ENCODE data around the gene EPHA5.

EPHA5 gene

GRCh38 chr4:65635051-65635821 lies 35.1 kb downstream of the EPHA5 start:
- Histone ChIP-seq H3K27ac (ENCODE audit: insufficient read depth, low read length, poor library complexity, severe bottlenecking) (no peak overlapping the region), H3K9me3 (ENCODE audit: control insufficient read depth, low read length) (no peaks in the 10 kb centered on the region), H3K27me3 (replicated peaks; ENCODE audit: control insufficient read depth, insufficient read depth, low read length, poor library complexity, severe bottlenecking) (no peaks in the 10 kb centered on the region), H3K4me3 (ENCODE audit: insufficient read depth, low read depth, low read length, poor library complexity, severe bottlenecking) (no peak overlapping the region), H3K36me3 (ENCODE audit: control insufficient read depth, insufficient read depth, low read length) (no peaks in the 10 kb centered on the region), H3K4me1 (ENCODE audit: control insufficient read depth, insufficient read depth, low read length, poor library complexity, severe bottlenecking) (no peaks in the 10 kb centered on the region)
- DNase-seq = no peak

GRCh38 chr4:65624651-65625050 lies 45.6 kb downstream of the EPHA5 start:
- Histone ChIP-seq H3K4me3 (ENCODE audit: insufficient read depth, low read depth, low read length, poor library complexity, severe bottlenecking) (no peak overlapping the region), H3K4me1 (ENCODE audit: control insufficient read depth, insufficient read depth, low read length, poor library complexity, severe bottlenecking) (no peaks in the 10 kb centered on the region), H3K9me3 (ENCODE audit: control insufficient read depth, low read length) (no peaks in the 10 kb centered on the region), H3K27me3 (replicated peaks; ENCODE audit: control insufficient read depth, insufficient read depth, low read length, poor library complexity, severe bottlenecking) (no peaks in the 10 kb centered on the region), H3K36me3 (ENCODE audit: control insufficient read depth, insufficient read depth, low read length) (no peaks in the 10 kb centered on the region), H3K27ac (ENCODE audit: insufficient read depth, low read length, poor library complexity, severe bottlenecking) (no peak overlapping the region)
- no peak for DNase-seq

GRCh38 chr4:65623506-65623905 lies 46.8 kb downstream of the EPHA5 start:
- H3K36me3 ChIP-seq (ENCODE audit: control insufficient read depth, insufficient read depth, low read length) = no peaks in the 10 kb centered on the region
- no peaks in the 10 kb centered on the region for H3K27me3 ChIP-seq (replicated peaks; ENCODE audit: control insufficient read depth, insufficient read depth, low read length, poor library complexity, severe bottlenecking)
- H3K4me3 ChIP-seq (ENCODE audit: insufficient read depth, low read depth, low read length, poor library complexity, severe bottlenecking) = no peak overlapping the region
- H3K27ac ChIP-seq (ENCODE audit: insufficient read depth, low read length, poor library complexity, severe bottlenecking) = no peak overlapping the region
- no peaks in the 10 kb centered on the region for H3K9me3 ChIP-seq (ENCODE audit: control insufficient read depth, low read length)
- no peaks in the 10 kb centered on the region for H3K4me1 ChIP-seq (ENCODE audit: control insufficient read depth, insufficient read depth, low read length, poor library complexity, severe bottlenecking)
- no peak for DNase-seq

GRCh38 chr4:65617416-65617815 lies 52.9 kb downstream of the EPHA5 start:
- Histone ChIP-seq H3K27me3 (replicated peaks; ENCODE audit: control insufficient read depth, insufficient read depth, low read length, poor library complexity, severe bottlenecking) (no peaks in the 10 kb centered on the region), H3K27ac (ENCODE audit: insufficient read depth, low read length, poor library complexity, severe bottlenecking) (no peak overlapping the region), H3K9me3 (ENCODE audit: control insufficient read depth, low read length) (no peaks in the 10 kb centered on the region), H3K36me3 (ENCODE audit: control insufficient read depth, insufficient read depth, low read length) (no peaks in the 10 kb centered on the region), H3K4me3 (ENCODE audit: insufficient read depth, low read depth, low read length, poor library complexity, severe bottlenecking) (no peak overlapping the region), H3K4me1 (ENCODE audit: control insufficient read depth, insufficient read depth, low read length, poor library complexity, severe bottlenecking) (no peaks in the 10 kb centered on the region)
- DNase-seq = no peak

GRCh38 chr4:65604515-65604914 lies 65.8 kb downstream of the EPHA5 start:
- H3K4me3 ChIP-seq (ENCODE audit: insufficient read depth, low read depth, low read length, poor library complexity, severe bottlenecking) = no peak overlapping the region
- H3K27me3 ChIP-seq (replicated peaks; ENCODE audit: control insufficient read depth, insufficient read depth, low read length, poor library complexity, severe bottlenecking) = no peaks in the 10 kb centered on the region
- no peaks in the 10 kb centered on the region for H3K4me1 ChIP-seq (ENCODE audit: control insufficient read depth, insufficient read depth, low read length, poor library complexity, severe bottlenecking)
- no peaks in the 10 kb centered on the region for H3K9me3 ChIP-seq (ENCODE audit: control insufficient read depth, low read length)
- no peaks in the 10 kb centered on the region for H3K36me3 ChIP-seq (ENCODE audit: control insufficient read depth, insufficient read depth, low read length)
- DNase-seq = no peak
- no peak overlapping the region for H3K27ac ChIP-seq (ENCODE audit: insufficient read depth, low read length, poor library complexity, severe bottlenecking)

- Histone ChIP-seq H3K4me3 (ENCODE audit: insufficient read depth, low read depth, low read length, poor library complexity, severe bottlenecking) (no peak overlapping the region), H3K27ac (ENCODE audit: insufficient read depth, low read length, poor library complexity, severe bottlenecking) (no peak overlapping the region), H3K27me3 (replicated peaks; ENCODE audit: control insufficient read depth, insufficient read depth, low read length, poor library complexity, severe bottlenecking) (no peaks in the 10 kb centered on the region), H3K9me3 (ENCODE audit: control insufficient read depth, low read length) (no peaks in the 10 kb centered on the region), H3K4me1 (ENCODE audit: control insufficient read depth, insufficient read depth, low read length, poor library complexity, severe bottlenecking) (no peaks in the 10 kb centered on the region), H3K36me3 (ENCODE audit: control insufficient read depth, insufficient read depth, low read length) (no peaks in the 10 kb centered on the region)
- DNase-seq = no peak
Measured at GRCh38 chr4:65600656-65601055, 69.6 kb downstream of the EPHA5 start.

- no peak for DNase-seq
- Histone ChIP-seq H3K4me3 (ENCODE audit: insufficient read depth, low read depth, low read length, poor library complexity, severe bottlenecking) (no peak overlapping the region), H3K27me3 (replicated peaks; ENCODE audit: control insufficient read depth, insufficient read depth, low read length, poor library complexity, severe bottlenecking) (no peaks in the 10 kb centered on the region), H3K4me1 (ENCODE audit: control insufficient read depth, insufficient read depth, low read length, poor library complexity, severe bottlenecking) (no peaks in the 10 kb centered on the region), H3K36me3 (ENCODE audit: control insufficient read depth, insufficient read depth, low read length) (no peaks in the 10 kb centered on the region), H3K27ac (ENCODE audit: insufficient read depth, low read length, poor library complexity, severe bottlenecking) (no peak overlapping the region), H3K9me3 (ENCODE audit: control insufficient read depth, low read length) (no peaks in the 10 kb centered on the region)
Measured at GRCh38 chr4:65599340-65599739, 70.9 kb downstream of the EPHA5 start.

GRCh38 chr4:65597697-65598096 lies 72.6 kb downstream of the EPHA5 start:
- no peaks in the 10 kb centered on the region for H3K27me3 ChIP-seq (replicated peaks; ENCODE audit: control insufficient read depth, insufficient read depth, low read length, poor library complexity, severe bottlenecking)
- DNase-seq = no peak
- H3K4me3 ChIP-seq (ENCODE audit: insufficient read depth, low read depth, low read length, poor library complexity, severe bottlenecking) = no peak overlapping the region
- no peak overlapping the region for H3K27ac ChIP-seq (ENCODE audit: insufficient read depth, low read length, poor library complexity, severe bottlenecking)
- H3K9me3 ChIP-seq (ENCODE audit: control insufficient read depth, low read length) = no peaks in the 10 kb centered on the region
- H3K36me3 ChIP-seq (ENCODE audit: control insufficient read depth, insufficient read depth, low read length) = no peaks in the 10 kb centered on the region
- no peaks in the 10 kb centered on the region for H3K4me1 ChIP-seq (ENCODE audit: control insufficient read depth, insufficient read depth, low read length, poor library complexity, severe bottlenecking)

GRCh38 chr4:65592089-65592488 lies 78.2 kb downstream of the EPHA5 start:
- Histone ChIP-seq H3K27me3 (replicated peaks; ENCODE audit: control insufficient read depth, insufficient read depth, low read length, poor library complexity, severe bottlenecking) (no peaks in the 10 kb centered on the region), H3K27ac (ENCODE audit: insufficient read depth, low read length, poor library complexity, severe bottlenecking) (no peak overlapping the region), H3K4me3 (ENCODE audit: insufficient read depth, low read depth, low read length, poor library complexity, severe bottlenecking) (no peak overlapping the region), H3K36me3 (ENCODE audit: control insufficient read depth, insufficient read depth, low read length) (no peaks in the 10 kb centered on the region), H3K9me3 (ENCODE audit: control insufficient read depth, low read length) (no peaks in the 10 kb centered on the region), H3K4me1 (ENCODE audit: control insufficient read depth, insufficient read depth, low read length, poor library complexity, severe bottlenecking) (no peaks in the 10 kb centered on the region)
- DNase-seq = no peak

- no peak for DNase-seq
- H3K4me1 ChIP-seq (ENCODE audit: control insufficient read depth, insufficient read depth, low read length, poor library complexity, severe bottlenecking) = no peaks in the 10 kb centered on the region
- no peaks in the 10 kb centered on the region for H3K9me3 ChIP-seq (ENCODE audit: control insufficient read depth, low read length)
- H3K36me3 ChIP-seq (ENCODE audit: control insufficient read depth, insufficient read depth, low read length) = no peaks in the 10 kb centered on the region
- H3K27me3 ChIP-seq (replicated peaks; ENCODE audit: control insufficient read depth, insufficient read depth, low read length, poor library complexity, severe bottlenecking) = no peaks in the 10 kb centered on the region
- no peak overlapping the region for H3K27ac ChIP-seq (ENCODE audit: insufficient read depth, low read length, poor library complexity, severe bottlenecking)
- H3K4me3 ChIP-seq (ENCODE audit: insufficient read depth, low read depth, low read length, poor library complexity, severe bottlenecking) = no peak overlapping the region
Measured at GRCh38 chr4:65589921-65590320, 80.4 kb downstream of the EPHA5 start.

All from effector memory CD4-positive, alpha-beta T cell (primary cell).